PC-9 (cell line): ENCODE measurements around the gene MAD2L1.

ENCODE experiments used
- EZH2 ChIP-seq: fragments of 200-600 bp; sonication (generic); IDR thresholded peaks from 2 replicates; pipeline ENCODE4 v1.8.0; 2017; ENCODE audit warnings: antibody characterized with exemption, low read depth
- TF ChIP-seq, protein P1 (sequence below): fragments of 200-600 bp; sonication (generic); conservative IDR thresholded peaks from 2 replicates; pipeline ENCODE4 v1.6.1; 2017; ENCODE audit warnings: mixed run types, antibody characterized with exemption, mild to moderate bottlenecking, moderate library complexity

DNA sequence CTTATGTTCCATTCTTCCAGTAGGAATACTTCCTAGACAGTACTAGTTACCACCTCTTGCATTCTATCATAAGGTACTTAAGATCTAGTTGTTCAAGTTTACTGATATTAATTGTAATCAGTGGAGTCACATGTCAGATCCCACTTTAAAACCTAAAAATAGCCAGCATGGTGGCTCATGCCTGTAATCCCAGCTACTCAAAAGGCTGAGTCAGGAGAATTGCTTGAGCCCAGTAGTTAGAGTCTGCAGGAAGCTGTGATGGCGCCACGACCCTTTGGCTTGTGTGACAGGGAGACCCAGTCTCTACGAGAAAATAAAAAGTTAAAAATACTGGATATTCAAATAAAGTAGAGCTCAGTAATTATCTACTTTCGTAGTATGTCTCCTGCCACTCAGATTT lies 57.7 kb downstream of the MAD2L1 start:
- TF ChIP-seq, protein P1, sequence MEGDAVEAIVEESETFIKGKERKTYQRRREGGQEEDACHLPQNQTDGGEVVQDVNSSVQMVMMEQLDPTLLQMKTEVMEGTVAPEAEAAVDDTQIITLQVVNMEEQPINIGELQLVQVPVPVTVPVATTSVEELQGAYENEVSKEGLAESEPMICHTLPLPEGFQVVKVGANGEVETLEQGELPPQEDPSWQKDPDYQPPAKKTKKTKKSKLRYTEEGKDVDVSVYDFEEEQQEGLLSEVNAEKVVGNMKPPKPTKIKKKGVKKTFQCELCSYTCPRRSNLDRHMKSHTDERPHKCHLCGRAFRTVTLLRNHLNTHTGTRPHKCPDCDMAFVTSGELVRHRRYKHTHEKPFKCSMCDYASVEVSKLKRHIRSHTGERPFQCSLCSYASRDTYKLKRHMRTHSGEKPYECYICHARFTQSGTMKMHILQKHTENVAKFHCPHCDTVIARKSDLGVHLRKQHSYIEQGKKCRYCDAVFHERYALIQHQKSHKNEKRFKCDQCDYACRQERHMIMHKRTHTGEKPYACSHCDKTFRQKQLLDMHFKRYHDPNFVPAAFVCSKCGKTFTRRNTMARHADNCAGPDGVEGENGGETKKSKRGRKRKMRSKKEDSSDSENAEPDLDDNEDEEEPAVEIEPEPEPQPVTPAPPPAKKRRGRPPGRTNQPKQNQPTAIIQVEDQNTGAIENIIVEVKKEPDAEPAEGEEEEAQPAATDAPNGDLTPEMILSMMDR = no peak
- no peak for TF ChIP-seq EZH2
